MM.1S (cell line): Measurements from ENCODE around the gene ARSI.

Source experiments
- DNase-seq: peaks from one replicate; pipeline ENCODE4 v3.0.0-alpha.2; 2015
- H2AFZ ChIP-seq: fragments of 300-600 bp; sonication (generic); 2 replicates; pipeline ENCODE4 v1.6.0; 2016; ENCODE audit warnings: antibody characterized with exemption, low read length
- H3F3A ChIP-seq: fragments of 300-600 bp; sonication (generic); 2 replicates; pipeline ENCODE4 v1.6.1; 2016; ENCODE audit warnings: mild to moderate bottlenecking, antibody characterized with exemption, low read length, moderate library complexity, mixed read lengths; ENCODE audit not compliant: insufficient read depth
- H3K27ac ChIP-seq: fragments of 300-600 bp; sonication (generic); 2 replicates; pipeline ENCODE4 v1.5.1; 2016; ENCODE audit warnings: mild to moderate bottlenecking, low read length
- H3K27me3 ChIP-seq: fragments of 300-600 bp; sonication (generic); replicated peaks from 2 replicates; pipeline ENCODE4 v1.6.0; 2016; ENCODE audit warnings: low read length; ENCODE audit not compliant: insufficient read depth
- H3K36me3 ChIP-seq: fragments of 300-600 bp; sonication (generic); replicated peaks from 2 replicates; pipeline ENCODE4 v1.6.1; 2016; ENCODE audit warnings: mild to moderate bottlenecking, low read length, mixed read lengths; ENCODE audit not compliant: insufficient read depth
- H3K4me1 ChIP-seq: fragments of 300-600 bp; sonication (generic); 2 replicates; pipeline ENCODE4 v1.6.1; 2016; ENCODE audit warnings: low read length, mixed read lengths
- H3K4me2 ChIP-seq: fragments of 300-600 bp; sonication (generic); 2 replicates; pipeline ENCODE4 v1.6.0; 2016; ENCODE audit warnings: low read depth, low read length
- H3K4me3 ChIP-seq: fragments of 300-600 bp; sonication (generic); 2 replicates; pipeline ENCODE4 v1.5.1; 2016; ENCODE audit warnings: low read length, mixed read lengths
- H3K79me2 ChIP-seq: fragments of 300-600 bp; sonication (generic); 2 replicates; pipeline ENCODE4 v1.6.1; 2016; ENCODE audit warnings: mixed run types, low read length, mixed read lengths
- H3K9ac ChIP-seq: fragments of 300-600 bp; sonication (generic); 2 replicates; pipeline ENCODE4 v1.6.1; 2016; ENCODE audit warnings: low read length, mixed read lengths
- H3K9me2 ChIP-seq: fragments of 300-600 bp; sonication (generic); replicated peaks from 2 replicates; pipeline ENCODE4 v1.6.1; 2016; ENCODE audit warnings: mild to moderate bottlenecking, low read length, mixed read lengths; ENCODE audit not compliant: insufficient read depth
- H3K9me3 ChIP-seq: fragments of 300-600 bp; sonication (generic); replicated peaks from 2 replicates; pipeline ENCODE4 v1.6.1; 2016; ENCODE audit warnings: mild to moderate bottlenecking, low read length, mixed read lengths; ENCODE audit not compliant: insufficient read depth
- H4K20me1 ChIP-seq: fragments of 300-600 bp; sonication (generic); 2 replicates; pipeline ENCODE4 v1.6.1; 2016; ENCODE audit warnings: mild to moderate bottlenecking, low read length, moderate library complexity, mixed read lengths; ENCODE audit not compliant: insufficient read depth
- EZH2 ChIP-seq: fragments of 300-600 bp; sonication (generic); optimal IDR thresholded peaks from 2 replicates; pipeline ENCODE3; 2017; ENCODE audit warnings: low read depth, mild to moderate bottlenecking, antibody characterized with exemption, low read length, mixed read lengths
- EZH2phosphoT487 ChIP-seq: fragments of 300-600 bp; sonication (generic); IDR thresholded peaks from 2 replicates; pipeline ENCODE4 v1.6.1; 2018; ENCODE audit warnings: antibody characterized with exemption, low read length
- TF ChIP-seq, protein P1 (sequence below): fragments of 300-600 bp; sonication (generic); IDR thresholded peaks from 2 replicates; pipeline ENCODE4 v1.5.1; 2016; ENCODE audit warnings: antibody characterized with exemption, low read length, mixed read lengths

ARSI gene

DNA sequence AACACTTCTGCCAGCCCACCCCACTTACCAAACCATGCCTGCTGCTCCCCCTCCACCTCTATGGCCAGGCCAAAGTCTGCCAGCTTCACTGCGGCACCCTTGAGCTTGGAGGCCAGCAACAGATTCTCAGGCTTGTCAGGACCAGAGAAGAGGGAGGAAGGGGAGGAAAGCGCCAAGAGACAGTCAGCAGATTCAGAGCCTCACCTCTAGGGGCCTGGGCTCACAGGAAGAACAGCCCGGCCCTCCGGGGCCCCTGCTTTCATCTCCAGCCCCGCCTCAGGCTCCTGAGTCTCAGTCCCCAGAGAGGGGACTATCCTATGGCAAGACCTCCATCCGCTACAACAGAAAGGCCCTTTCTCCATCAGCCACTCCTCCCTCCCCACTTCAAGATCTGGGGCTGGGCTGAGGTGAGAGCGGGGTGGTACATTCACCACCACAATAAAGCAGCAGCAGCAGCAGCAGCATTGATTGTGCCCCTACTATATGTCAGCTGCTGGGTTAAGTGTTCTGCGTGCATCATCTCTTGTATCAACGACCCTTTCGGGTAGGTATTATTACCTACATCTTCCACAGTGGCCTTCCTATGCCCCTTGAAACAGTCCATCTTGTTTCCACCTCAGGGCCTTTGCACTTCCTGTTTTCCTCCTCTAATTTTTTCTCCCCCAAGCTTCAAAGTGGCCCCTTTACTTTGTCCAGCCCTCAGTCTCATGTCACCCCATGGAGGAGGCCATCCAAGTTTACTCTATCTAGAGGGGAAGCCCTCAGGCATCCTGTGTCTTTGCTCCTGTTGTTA, 49.1 kb downstream of the ARSI start:
- Histone ChIP-seq H3K9me2 (no peaks in the 10 kb centered on the region), H3K79me2 (no peaks in the 10 kb centered on the region), H2AFZ (no peak overlapping the region), H3K27me3 (no peaks in the 10 kb centered on the region), H3K27ac (no peak overlapping the region), H4K20me1 (no peaks in the 10 kb centered on the region), H3K9ac (no peak overlapping the region), H3K4me1 (no peaks in the 10 kb centered on the region), H3K4me2 (no peak overlapping the region), H3K36me3 (no peaks in the 10 kb centered on the region), H3F3A (no peaks in the 10 kb centered on the region), H3K4me3 (no peak overlapping the region), H3K9me3 (no peaks in the 10 kb centered on the region)
- TF ChIP-seq EZH2phosphoT487 (no peak), EZH2 (no peak)
- TF ChIP-seq, protein P1, sequence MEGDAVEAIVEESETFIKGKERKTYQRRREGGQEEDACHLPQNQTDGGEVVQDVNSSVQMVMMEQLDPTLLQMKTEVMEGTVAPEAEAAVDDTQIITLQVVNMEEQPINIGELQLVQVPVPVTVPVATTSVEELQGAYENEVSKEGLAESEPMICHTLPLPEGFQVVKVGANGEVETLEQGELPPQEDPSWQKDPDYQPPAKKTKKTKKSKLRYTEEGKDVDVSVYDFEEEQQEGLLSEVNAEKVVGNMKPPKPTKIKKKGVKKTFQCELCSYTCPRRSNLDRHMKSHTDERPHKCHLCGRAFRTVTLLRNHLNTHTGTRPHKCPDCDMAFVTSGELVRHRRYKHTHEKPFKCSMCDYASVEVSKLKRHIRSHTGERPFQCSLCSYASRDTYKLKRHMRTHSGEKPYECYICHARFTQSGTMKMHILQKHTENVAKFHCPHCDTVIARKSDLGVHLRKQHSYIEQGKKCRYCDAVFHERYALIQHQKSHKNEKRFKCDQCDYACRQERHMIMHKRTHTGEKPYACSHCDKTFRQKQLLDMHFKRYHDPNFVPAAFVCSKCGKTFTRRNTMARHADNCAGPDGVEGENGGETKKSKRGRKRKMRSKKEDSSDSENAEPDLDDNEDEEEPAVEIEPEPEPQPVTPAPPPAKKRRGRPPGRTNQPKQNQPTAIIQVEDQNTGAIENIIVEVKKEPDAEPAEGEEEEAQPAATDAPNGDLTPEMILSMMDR, result no peak
- no peak for DNase-seq

DNA sequence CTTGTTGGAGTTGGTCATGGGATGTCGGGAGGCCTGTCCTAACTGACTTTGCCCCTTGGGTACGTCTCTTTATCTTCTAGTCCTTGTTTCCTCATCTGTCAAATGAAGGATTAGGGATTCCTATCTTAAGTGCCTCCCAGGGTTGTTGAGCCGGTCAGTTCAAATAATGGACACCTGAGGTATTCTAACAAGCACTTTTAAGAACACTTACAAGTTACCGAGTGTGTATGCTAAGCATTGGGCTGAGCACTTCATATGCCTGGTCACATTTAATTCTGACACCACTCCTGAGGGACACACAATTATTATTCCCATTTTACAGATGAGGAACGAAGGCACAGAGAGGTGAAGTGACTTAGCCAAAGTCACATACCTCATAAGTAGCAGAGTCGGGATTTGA, 50.2 kb downstream of the ARSI start:
- no peaks in the 10 kb centered on the region for H4K20me1 ChIP-seq
- H3K4me1 ChIP-seq, result no peaks in the 10 kb centered on the region
- H3K9me3 ChIP-seq, result no peaks in the 10 kb centered on the region
- H3F3A ChIP-seq, result no peaks in the 10 kb centered on the region
- no peak for DNase-seq
- H2AFZ ChIP-seq, result no peak overlapping the region
- no peaks in the 10 kb centered on the region for H3K36me3 ChIP-seq
- H3K9ac ChIP-seq, result no peak overlapping the region
- TF ChIP-seq EZH2 (no peak), EZH2phosphoT487 (no peak)
- TF ChIP-seq, protein P1, result no peak
- no peaks in the 10 kb centered on the region for H3K27me3 ChIP-seq
- no peak overlapping the region for H3K4me3 ChIP-seq
- no peaks in the 10 kb centered on the region for H3K79me2 ChIP-seq
- no peaks in the 10 kb centered on the region for H3K9me2 ChIP-seq
- no peak overlapping the region for H3K27ac ChIP-seq
- no peak overlapping the region for H3K4me2 ChIP-seq

- no peaks in the 10 kb centered on the region for H3F3A ChIP-seq
- no peaks in the 10 kb centered on the region for H4K20me1 ChIP-seq
- DNase-seq, result no peak
- H3K9me2 ChIP-seq, result no peaks in the 10 kb centered on the region
- H3K4me3 ChIP-seq, result no peak overlapping the region
- no peak overlapping the region for H3K4me2 ChIP-seq
- no peaks in the 10 kb centered on the region for H3K4me1 ChIP-seq
- no peaks in the 10 kb centered on the region for H3K9me3 ChIP-seq
- TF ChIP-seq EZH2 (no peak), EZH2phosphoT487 (no peak)
- TF ChIP-seq, protein P1, result no peak
- H3K9ac ChIP-seq, result no peak overlapping the region
- no peaks in the 10 kb centered on the region for H3K79me2 ChIP-seq
- no peak overlapping the region for H2AFZ ChIP-seq
- no peaks in the 10 kb centered on the region for H3K27me3 ChIP-seq
- H3K27ac ChIP-seq, result no peak overlapping the region
- H3K36me3 ChIP-seq, result no peaks in the 10 kb centered on the region
Observed at GRCh38 chr5:150251504-150251903, 51.2 kb downstream of the ARSI start.
